NB4 (cell line): ENCODE results near the gene KIF6.

Source experiments
- CTCF ChIP-seq: IDR thresholded peaks from one replicate; pipeline ENCODE4 v1.5.1; 2012; ENCODE audit warnings: low read depth, low read length
- MAX ChIP-seq: IDR thresholded peaks from 2 replicates; pipeline ENCODE4 v1.6.1; 2011; ENCODE audit warnings: low read depth, low read length
- MYC ChIP-seq: IDR thresholded peaks from 2 replicates; pipeline ENCODE4 v1.6.1; 2011; ENCODE audit warnings: low read depth, low read length
- POLR2A ChIP-seq: IDR thresholded peaks from 2 replicates; pipeline ENCODE4 v1.6.1; 2011; ENCODE audit warnings: mild to moderate bottlenecking; ENCODE audit not compliant: insufficient read length; ENCODE audit errors: extremely low read depth

GRCh38 chr6:39441986-39442385 lies 283.2 kb downstream of the KIF6 start:
- TF ChIP-seq CTCF = no peak
- TF ChIP-seq POLR2A = no peak
- no peak for TF ChIP-seq MAX
- TF ChIP-seq MYC = no peak
